HG02759 (cell line): ENCODE results near the gene METRNL.
"Not testable (repeated sequence)": the region's sequence is repeated elsewhere in the genome, so short reads cannot be mapped to it uniquely, and the experiment has no call there.

Experiments
- ATAC-seq: cut with Tn5 transposase; IDR thresholded peaks from one replicate; pipeline ENCODE4 v1.9.1; 2021; ENCODE audit warnings: mild to moderate bottlenecking, moderate library complexity; ENCODE audit not compliant: unreplicated experiment

METRNL gene

GRCh38 chr17:83079352-83079747 lies at the start of gene METRNL:
Gene METRNL, plus strand, starts transcription at chr17:83079609. Its CDS starts 207 bp downstream, at chr17:83079816.
- ATAC-seq: peak; percentile 39

- ATAC-seq: no peak
Measured at GRCh38 chr17:83030432-83030831, 49.0 kb upstream of the METRNL start.

GRCh38 chr17:83031321-83031945 lies 48.0 kb upstream of the METRNL start:
- no peak for ATAC-seq

GRCh38 chr17:83031946-83032451 lies 47.4 kb upstream of the METRNL start:
- ATAC-seq: not testable (repeated sequence)

- ATAC-seq: no peak
Measured at GRCh38 chr17:83032781-83033180, 46.6 kb upstream of the METRNL start.

- ATAC-seq: no peak
Measured at GRCh38 chr17:83034525-83034924, 44.9 kb upstream of the METRNL start.

GRCh38 chr17:83035722-83036121 lies 43.7 kb upstream of the METRNL start:
- no peak for ATAC-seq

- ATAC-seq: no peak
Measured at GRCh38 chr17:83036193-83036592, 43.2 kb upstream of the METRNL start.

GRCh38 chr17:83036666-83037065 lies 42.7 kb upstream of the METRNL start:
- no peak for ATAC-seq

- no peak for ATAC-seq
Measured at GRCh38 chr17:83037084-83037873, 42.1 kb upstream of the METRNL start.

GRCh38 chr17:83037874-83038165 lies 41.6 kb upstream of the METRNL start:
- no peak for ATAC-seq

GRCh38 chr17:83038983-83039382 lies 40.4 kb upstream of the METRNL start:
- ATAC-seq: not testable (repeated sequence)

- ATAC-seq: no peak
Measured at GRCh38 chr17:83041305-83041704, 38.1 kb upstream of the METRNL start.

- no peak for ATAC-seq
Measured at GRCh38 chr17:83042522-83043158, 36.8 kb upstream of the METRNL start.

GRCh38 chr17:83044479-83044878 lies 34.9 kb upstream of the METRNL start:
- ATAC-seq: not testable (repeated sequence)

GRCh38 chr17:83046448-83047181 lies 32.8 kb upstream of the METRNL start:
- ATAC-seq: no peak

- ATAC-seq: no peak
Measured at GRCh38 chr17:83047182-83047478, 32.3 kb upstream of the METRNL start.

- ATAC-seq: not testable (repeated sequence)
Measured at GRCh38 chr17:83047818-83048475, 31.5 kb upstream of the METRNL start.

- ATAC-seq: no peak
Measured at GRCh38 chr17:83050651-83051395, 28.6 kb upstream of the METRNL start.
